C1 segment of cervical spinal cord (tissue), 14 donors: Measurements from ENCODE around the gene MRPL12.

Experiments used
- DNase-seq, 14 donors: peaks; one replicate each; lab custom pipeline; 2025; lab: John Stamatoyannopoulos, UW

MRPL12 gene

GRCh38 chr17:81701288-81702071 lies 1.7 kb upstream of the MRPL12 start:
- DNase-seq = no peak

GRCh38 chr17:81703747-81704654 lies 834 bp downstream of the MRPL12 start:
- no peak for DNase-seq

GRCh38 chr17:81705518-81706231 lies 2.5 kb downstream of the MRPL12 start:
- no peak for DNase-seq

- DNase-seq = no peak
Measured at GRCh38 chr17:81706232-81706611, 3.1 kb downstream of the MRPL12 start.

GRCh38 chr17:81706757-81707624 lies 3.8 kb downstream of the MRPL12 start:
- DNase-seq = no peak

GRCh38 chr17:81707725-81708646 lies 4.8 kb downstream of the MRPL12 start:
- DNase-seq = no peak

GRCh38 chr17:81708739-81709185 lies 5.6 kb downstream of the MRPL12 start:
- DNase-seq = no peak

- DNase-seq = peak in 1 of 14 donors; percentile 65
Measured at GRCh38 chr17:81710514-81711308, 7.5 kb downstream of the MRPL12 start.

- DNase-seq = peak in 12 of 14 donors; percentile 40 to 84 (median 66)
Measured at GRCh38 chr17:81711814-81712467, 8.8 kb downstream of the MRPL12 start, which contains the start of gene SLC25A10. SLC25A10 (plus strand) TSS chr17:81712284; CDS start chr17:81712427, 143 bp downstream.

- DNase-seq = peak in 1 of 14 donors; percentile 29
Measured at GRCh38 chr17:81712468-81713003, 9.4 kb downstream of the MRPL12 start.

GRCh38 chr17:81713004-81713555 lies 9.9 kb downstream of the MRPL12 start:
- DNase-seq = peak in 1 of 14 donors; percentile 23

GRCh38 chr17:81713556-81714411 lies 10.6 kb downstream of the MRPL12 start:
- no peak for DNase-seq

- no peak for DNase-seq
Measured at GRCh38 chr17:81714412-81715106, 11.4 kb downstream of the MRPL12 start.

- no peak for DNase-seq
Measured at GRCh38 chr17:81715107-81715871, 12.1 kb downstream of the MRPL12 start.
